Small intestine (tissue), 7 donors: ENCODE results near the gene PCGF1. TPM values are rescaled to one million over a fixed set of nuclear protein-coding genes. Genes with fewer than 3 reads are reported as not detected.
"Not testable (repeated sequence)": the region's sequence is repeated elsewhere in the genome, so short reads cannot be mapped to it uniquely, and the experiment has no call there.

Source experiments
- DNase-seq, 2 donors: peaks; one replicate each; pipeline versions ENCODE4 v3.0.0 to v3.0.0-alpha.2; 2013
- FAIRE-seq: peaks from 2 replicates; lab custom pipeline; 2012; peaks lifted over from hg19 to GRCh38; lab: Jason Lieb, UNC
- H3K27ac ChIP-seq, 3 donors: one replicate each; pipeline ENCODE4 v1.5.1; 2013; ENCODE audit warnings: low read length in 2 of 3, mild to moderate bottlenecking in 2 of 3, control low read depth in 1 of 3, inconsistent platforms in 1 of 3, low read depth in 1 of 3, moderate library complexity in 1 of 3
- H3K27me3 ChIP-seq, 3 donors: one replicate each; pipeline ENCODE4 v1.6.1; 2013; ENCODE audit warnings: low read length in 3 of 3, inconsistent platforms in 1 of 3; ENCODE audit not compliant: control insufficient read depth in 3 of 3, insufficient read depth in 3 of 3
- H3K36me3 ChIP-seq, 3 donors: one replicate each; pipeline ENCODE4 v1.6.1; 2013; ENCODE audit warnings: low read length in 3 of 3, inconsistent platforms in 1 of 3, low read depth in 1 of 3, mild to moderate bottlenecking in 1 of 3, moderate library complexity in 1 of 3; ENCODE audit not compliant: control insufficient read depth in 3 of 3, insufficient read depth in 2 of 3
- H3K4me1 ChIP-seq, 3 donors: one replicate each; pipeline ENCODE4 v1.6.1; 2013; ENCODE audit warnings: low read length in 2 of 3, inconsistent platforms in 1 of 3, low read depth in 1 of 3, mild to moderate bottlenecking in 1 of 3, moderate library complexity in 1 of 3; ENCODE audit not compliant: control insufficient read depth in 3 of 3, insufficient read depth in 2 of 3
- H3K4me3 ChIP-seq, 3 donors: one replicate each; pipeline ENCODE4 v1.5.1; 2013; ENCODE audit warnings: low read length in 3 of 3, control low read depth in 1 of 3, inconsistent platforms in 1 of 3, low read depth in 1 of 3, mild to moderate bottlenecking in 1 of 3, moderate library complexity in 1 of 3
- H3K9me3 ChIP-seq, 2 donors: one replicate each; pipeline ENCODE4 v1.6.1; 2013; ENCODE audit warnings: low read depth in 1 of 2, low read length in 1 of 2; ENCODE audit not compliant: control insufficient read depth in 2 of 2, insufficient read depth in 1 of 2
- WGBS, 3 donors: extraction: QIAGEN DNeasy Blood & Tissue Kit; methylation state at CpG; one replicate each; pipeline ENCODE4 v1.1.7; 2013; 5-methylcytosine and 5-hydroxymethylcytosine counted together
- polyA plus RNA-seq, 4 donors: library from polyadenylated mRNA; stranded (reverse) in 3 of 4; unstranded in 1 of 4; fragments of 200-250 nt in 3 of 4; fragments of 120-200 nt in 1 of 4; gene quantifications; one replicate each; pipeline versions ENCODE4 v1.2.1 to v1.2.3, GENCODE V29; 2013
- donor health status: healthy with polysubstance abuse.
- donor health status: control.
- donor health status: control.
- donor health status: Bipolar disorder and iron deficiency.
- donor health status: healthy.

The PCGF1 gene
- polyA plus RNA-seq, 4 donors = 13.2 to 23.5 (median 18.8) TPM

DNA sequence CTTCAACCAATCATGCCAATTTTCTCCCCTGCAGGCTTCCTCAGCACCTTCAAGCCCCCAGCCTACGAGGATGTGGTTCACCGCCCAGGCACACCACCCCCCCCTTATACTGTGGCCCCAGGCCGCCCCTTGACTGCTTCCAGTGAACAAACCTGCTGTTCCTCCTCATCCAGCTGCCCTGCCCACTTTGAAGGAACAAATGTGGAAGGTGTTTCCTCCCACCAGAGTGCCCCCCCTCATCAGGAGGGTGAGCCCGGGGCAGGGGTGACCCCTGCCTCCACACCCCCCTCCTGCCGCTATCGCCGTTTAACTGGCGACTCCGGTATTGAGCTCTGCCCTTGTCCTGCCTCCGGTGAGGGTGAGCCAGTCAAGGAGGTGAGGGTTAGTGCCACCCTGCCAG lies 47.3 kb downstream of the PCGF1 start:
- not testable (repeated sequence) for DNase-seq, FAIRE-seq, H3K9me3 ChIP-seq, H3K27me3 ChIP-seq, H3K27ac ChIP-seq, H3K4me3 ChIP-seq
- WGBS, 3 donors = 56 to 67% (median 61%) methylated on average over 5 to 10 of the region's 10 CpGs
- Histone ChIP-seq H3K36me3 (peaks cover 3 to 38% (median 7%) of the 10 kb centered on the region in 3 donors), H3K4me1 (peaks cover 3 to 47% (median 9%) of the 10 kb centered on the region in 3 donors)

DNA sequence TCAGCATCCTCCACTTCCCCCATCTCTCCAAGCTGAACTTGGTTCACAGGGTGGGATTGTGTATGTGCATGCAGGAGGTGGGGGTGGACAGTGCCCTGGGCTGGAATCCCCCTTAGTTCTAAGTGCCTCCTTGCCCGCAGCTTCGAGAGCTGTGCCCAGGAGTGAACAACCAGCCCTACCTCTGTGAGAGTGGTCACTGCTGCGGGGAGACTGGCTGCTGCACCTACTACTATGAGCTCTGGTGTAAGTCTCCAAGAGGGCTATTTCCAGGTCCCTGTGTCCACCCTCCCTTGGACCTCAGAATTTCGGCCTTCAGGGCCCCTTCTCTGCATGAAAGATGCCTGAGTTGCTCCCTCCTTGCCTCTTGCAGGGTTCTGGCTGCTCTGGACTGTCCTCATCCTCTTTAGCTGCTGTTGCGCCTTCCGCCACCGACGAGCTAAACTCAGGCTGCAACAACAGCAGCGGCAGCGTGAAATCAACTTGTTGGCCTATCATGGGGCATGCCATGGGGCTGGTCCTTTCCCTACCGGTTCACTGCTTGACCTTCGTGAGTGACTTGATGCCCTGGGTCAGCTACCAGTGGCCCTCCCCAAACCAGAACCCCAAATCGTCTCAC lies 47.9 kb downstream of the PCGF1 start:
- peaks cover 3 to 37% (median 7%) of the 10 kb centered on the region in 3 donors for H3K36me3 ChIP-seq
- WGBS, 3 donors = 56 to 77% (median 64%) methylated on average over 13 of the region's 13 CpGs
- not testable (repeated sequence) for H3K27me3 ChIP-seq, H3K4me3 ChIP-seq, H3K9me3 ChIP-seq, FAIRE-seq, H3K27ac ChIP-seq
- peak in 1 of 2 donors; percentile 2 for DNase-seq
- H3K4me1 ChIP-seq = peaks cover 3 to 48% (median 9%) of the 10 kb centered on the region in 3 donors

DNA sequence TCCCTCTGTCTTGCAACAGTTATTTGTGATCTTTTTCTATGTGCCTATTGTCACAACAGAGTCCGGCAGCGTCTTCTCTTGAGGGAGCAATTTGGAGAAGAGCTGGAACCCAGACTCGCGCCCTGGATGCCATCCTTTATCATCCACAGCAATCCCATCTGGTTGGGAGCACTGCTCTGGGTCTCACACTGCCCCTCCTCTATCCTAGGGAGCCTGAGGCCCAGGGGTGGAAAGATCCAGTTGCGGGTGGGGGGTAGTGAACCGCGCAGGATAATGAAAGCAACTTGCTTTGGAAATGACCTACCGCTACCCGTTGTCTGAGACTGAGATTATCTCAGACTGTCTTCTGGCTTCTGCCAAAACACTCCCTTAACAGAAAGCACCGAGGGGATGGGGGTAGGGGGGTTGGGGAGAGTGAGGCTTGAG lies 48.5 kb downstream of the PCGF1 start:
- Histone ChIP-seq H3K4me3 (peak overlapping the region; percentile 39 to 92 (median 72)), H3K4me1 (peaks cover 3 to 46% (median 9%) of the 10 kb centered on the region in 3 donors), H3K27me3 (no peaks in the 10 kb centered on the region), H3K27ac (peak overlapping the region; percentile 16 to 73 (median 32)), H3K36me3 (peaks cover 3 to 32% (median 7%) of the 10 kb centered on the region in 3 donors), H3K9me3 (no peaks in the 10 kb centered on the region)
- DNase-seq (peak in 1 of 2 donors; percentile 26), FAIRE-seq (no peak)
- 0 to 2% (median 2%) methylated on average over 10 of the region's 10 CpGs for WGBS, 3 donors

DNA sequence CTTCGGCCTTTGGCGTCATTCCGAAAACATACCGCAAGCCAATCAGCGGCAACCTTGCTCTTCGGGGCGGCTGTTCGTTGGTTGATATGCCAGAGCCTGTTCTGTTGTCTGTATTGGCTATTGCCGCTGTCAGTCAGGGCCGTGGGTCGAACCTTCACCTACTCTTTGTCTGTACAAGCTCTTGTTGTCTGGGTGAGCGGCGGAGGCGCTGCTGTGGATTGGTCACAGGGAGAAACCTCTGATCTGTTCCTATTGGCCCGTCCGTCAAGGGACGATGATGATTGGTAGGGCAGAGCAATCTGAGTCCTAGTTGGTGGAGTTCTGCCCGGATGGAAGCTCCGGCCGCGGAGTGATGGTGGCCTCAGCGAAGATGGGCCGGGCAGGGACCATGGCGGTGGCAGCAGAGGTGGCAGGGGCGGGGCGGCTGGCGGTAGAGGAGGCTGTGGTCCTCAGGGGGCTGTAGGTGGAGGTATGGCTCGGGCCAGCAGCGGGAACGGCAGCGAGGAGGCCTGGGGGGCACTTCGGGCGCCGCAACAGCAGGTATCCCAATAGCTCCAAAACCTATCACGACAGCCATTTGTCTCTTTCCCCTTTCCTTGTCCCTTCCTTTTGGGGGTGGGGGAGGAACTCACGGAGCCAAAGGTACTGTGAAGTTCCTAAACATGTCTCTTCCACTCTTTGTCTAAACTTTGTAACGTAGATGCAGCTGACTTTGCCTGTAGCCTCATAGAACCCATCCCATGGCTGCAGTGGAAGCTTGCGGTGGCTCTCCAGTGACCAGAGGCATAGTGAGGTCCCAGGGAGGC lies 49.2 kb downstream of the PCGF1 start, which contains the start of gene WBP1:
Gene WBP1, plus strand, starts transcription at position 307 of the 806 bp plus-strand sequence. Its CDS starts 165 bp downstream, at position 472.
- H3K9me3 ChIP-seq = no peaks in the 10 kb centered on the region
- DNase-seq (peak; percentile 100), FAIRE-seq (peak; percentile 70)
- H3K4me1 ChIP-seq = peaks cover 3 to 44% (median 9%) of the 10 kb centered on the region in 3 donors
- peak within 1 kb of the TSS; percentile 92 to 98 (median 97) for H3K27ac ChIP-seq
- peak within 1 kb of the TSS; percentile 39 to 92 (median 72) for H3K4me3 ChIP-seq
- H3K27me3 ChIP-seq = no peaks in the 10 kb centered on the region
- WGBS, 3 donors = 0 to 1% (median 0%) methylated on average over 32 to 38 of the region's 38 CpGs
- H3K36me3 ChIP-seq = peaks cover 3 to 32% (median 7%) of the 10 kb centered on the region in 3 donors

DNA sequence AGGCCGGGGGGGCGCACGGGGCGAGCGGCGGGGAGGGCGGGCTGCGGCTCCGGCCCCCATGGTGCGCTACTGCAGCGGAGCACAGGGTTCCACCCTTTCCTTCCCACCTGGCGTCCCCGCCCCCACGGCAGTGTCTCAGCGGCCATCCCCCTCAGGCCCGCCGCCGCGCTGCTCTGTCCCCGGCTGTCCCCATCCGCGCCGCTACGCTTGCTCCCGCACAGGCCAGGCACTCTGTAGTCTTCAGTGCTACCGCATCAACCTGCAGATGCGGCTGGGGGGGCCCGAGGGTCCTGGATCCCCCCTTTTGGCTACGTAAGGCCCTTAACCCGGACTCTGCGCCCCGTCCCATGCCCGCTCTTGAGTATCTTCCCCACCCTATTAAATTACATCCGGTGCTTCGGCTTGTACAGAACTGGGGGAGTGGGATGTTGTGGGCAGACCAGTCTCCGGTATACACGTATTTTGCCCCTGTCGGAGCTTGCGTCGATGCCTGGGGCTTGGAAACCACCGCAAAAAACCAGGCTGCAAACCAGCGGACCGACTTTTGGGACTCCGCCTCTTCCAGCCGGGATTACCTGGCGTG lies 49.9 kb downstream of the PCGF1 start:
- FAIRE-seq = no peak
- WGBS, 3 donors = 0 to 1% (median 0%) methylated on average over 36 to 46 of the region's 46 CpGs

DNA sequence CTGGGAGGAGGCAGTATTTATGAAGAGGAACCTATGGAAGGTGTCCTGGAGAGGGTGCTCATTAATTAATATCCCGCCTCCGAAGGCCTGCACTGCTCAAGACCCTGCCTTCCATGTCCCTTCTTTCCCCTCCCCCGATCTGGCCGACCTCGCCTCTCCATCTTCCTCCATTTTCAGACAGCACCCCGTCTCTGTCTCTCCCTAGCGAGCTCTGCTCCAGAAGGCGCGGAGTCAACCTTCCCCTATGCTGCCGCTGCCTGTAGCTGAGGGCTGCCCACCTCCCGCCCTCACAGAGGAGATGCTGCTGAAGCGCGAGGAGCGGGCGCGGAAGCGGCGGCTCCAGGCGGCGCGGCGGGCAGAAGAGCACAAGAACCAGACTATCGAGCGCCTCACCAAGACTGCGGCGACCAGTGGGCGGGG lies 50.4 kb downstream of the PCGF1 start:
- Histone ChIP-seq H3K4me3 (peak overlapping the region; percentile 39 to 92 (median 67)), H3K27me3 (no peaks in the 10 kb centered on the region), H3K9me3 (no peaks in the 10 kb centered on the region), H3K27ac (peak overlapping the region; percentile 86 to 98 (median 97)), H3K36me3 (peaks cover 0 to 21% (median 3%) of the 10 kb centered on the region in 3 donors), H3K4me1 (peaks cover 3 to 34% (median 6%) of the 10 kb centered on the region in 3 donors)
- no peak for FAIRE-seq
- WGBS, 3 donors = 1% methylated on average over 27 of the region's 27 CpGs
- DNase-seq = no peak

More for the DNA sequence above, 49.9 kb downstream of the PCGF1 start:
- H3K4me3 ChIP-seq = peak overlapping the region; percentile 39 to 92 (median 67)
- no peaks in the 10 kb centered on the region for H3K27me3 ChIP-seq
- no peaks in the 10 kb centered on the region for H3K9me3 ChIP-seq
- H3K36me3 ChIP-seq = peaks cover 1 to 26% (median 7%) of the 10 kb centered on the region in 3 donors
- DNase-seq = peak in 1 of 2 donors; percentile 66
- peak overlapping the region; percentile 92 to 98 (median 97) for H3K27ac ChIP-seq
- H3K4me1 ChIP-seq = peaks cover 3 to 37% (median 8%) of the 10 kb centered on the region in 3 donors
